GM19025 (cell line): ENCODE measurements around the gene GMEB2.
"Not testable (repeated sequence)": the region's sequence is repeated elsewhere in the genome, so short reads cannot be mapped to it uniquely, and the experiment has no call there.

Experiments
- ATAC-seq: cut with Tn5 transposase; IDR thresholded peaks from one replicate; pipeline ENCODE4 v1.9.1; 2021; ENCODE audit warnings: mild to moderate bottlenecking, low read depth, moderate library complexity; ENCODE audit not compliant: unreplicated experiment

Gene GMEB2

GRCh38 chr20:63618291-63618980 lies 8.5 kb downstream of the GMEB2 start:
- ATAC-seq = no peak

- ATAC-seq = no peak
Observed at GRCh38 chr20:63617876-63618265, 9.0 kb downstream of the GMEB2 start.

GRCh38 chr20:63617092-63617875 lies 9.6 kb downstream of the GMEB2 start:
- no peak for ATAC-seq

- not testable (repeated sequence) for ATAC-seq
Observed at GRCh38 chr20:63613863-63614594, 12.9 kb downstream of the GMEB2 start.

- ATAC-seq = no peak
Observed at GRCh38 chr20:63612276-63612931, 14.5 kb downstream of the GMEB2 start.

- no peak for ATAC-seq
Observed at GRCh38 chr20:63611646-63612045, 15.3 kb downstream of the GMEB2 start.

GRCh38 chr20:63610581-63611435 lies 16.1 kb downstream of the GMEB2 start:
- no peak for ATAC-seq

GRCh38 chr20:63606686-63607085 lies 20.2 kb downstream of the GMEB2 start:
- ATAC-seq = no peak

- ATAC-seq = no peak
Observed at GRCh38 chr20:63602321-63602720, 24.6 kb downstream of the GMEB2 start.

GRCh38 chr20:63601679-63602078 lies 25.2 kb downstream of the GMEB2 start:
- ATAC-seq = not testable (repeated sequence)

- ATAC-seq = no peak
Observed at GRCh38 chr20:63599396-63600050, 27.4 kb downstream of the GMEB2 start.

GRCh38 chr20:63598479-63599395 lies 28.2 kb downstream of the GMEB2 start:
- no peak for ATAC-seq

- no peak for ATAC-seq
Observed at GRCh38 chr20:63597651-63598478, 29.0 kb downstream of the GMEB2 start.

GRCh38 chr20:63596423-63596822 lies 30.5 kb downstream of the GMEB2 start:
- ATAC-seq = no peak

GRCh38 chr20:63595416-63596127 lies 31.3 kb downstream of the GMEB2 start:
- no peak for ATAC-seq

GRCh38 chr20:63594043-63594561 lies 32.8 kb downstream of the GMEB2 start:
- ATAC-seq = no peak

- ATAC-seq = no peak
Observed at GRCh38 chr20:63592661-63593060, 34.2 kb downstream of the GMEB2 start.
